Mucosa of stomach (tissue), 1 donor: Measurements from ENCODE around the gene ACAT1.
"Not testable (repeated sequence)": the region's sequence is repeated elsewhere in the genome, so short reads cannot be mapped to it uniquely, and the experiment has no call there.

Source experiments
- H3K27me3 ChIP-seq: one replicate; pipeline ENCODE4 v1.7.0; 2013; ENCODE audit warnings: mild to moderate bottlenecking, low read length; ENCODE audit not compliant: control insufficient read depth, insufficient read depth
- H3K36me3 ChIP-seq: one replicate; pipeline ENCODE4 v1.7.0; 2013; ENCODE audit warnings: low read length; ENCODE audit not compliant: control insufficient read depth, insufficient read depth
- H3K4me1 ChIP-seq: one replicate; pipeline ENCODE4 v1.7.0; 2013; ENCODE audit warnings: mild to moderate bottlenecking, low read length; ENCODE audit not compliant: control insufficient read depth, insufficient read depth
- H3K4me3 ChIP-seq: one replicate; pipeline ENCODE4 v1.7.0; 2013; ENCODE audit warnings: low read length
- H3K9ac ChIP-seq: one replicate; pipeline ENCODE4 v1.7.0; 2013; ENCODE audit warnings: mild to moderate bottlenecking, low read length, moderate library complexity
- H3K9me3 ChIP-seq: one replicate; pipeline ENCODE4 v1.7.0; 2013; ENCODE audit warnings: mild to moderate bottlenecking, low read length, moderate library complexity; ENCODE audit not compliant: control insufficient read depth
- donor health status: Pancreatic carcinoma.

Gene ACAT1

GRCh38 chr11:108160970-108161566 is 39.7 kb downstream of the ACAT1 start:
- Histone ChIP-seq H3K4me1 (no peaks in the 10 kb centered on the region), H3K27me3 (no peaks in the 10 kb centered on the region), H3K9ac (no peak overlapping the region), H3K4me3 (no peak overlapping the region), H3K36me3 (peaks cover 4% of the 10 kb centered on the region), H3K9me3 (no peaks in the 10 kb centered on the region)

GRCh38 chr11:108162878-108163277 is 41.5 kb downstream of the ACAT1 start:
- not testable (repeated sequence) for H3K9ac ChIP-seq, H3K36me3 ChIP-seq, H3K9me3 ChIP-seq, H3K4me3 ChIP-seq, H3K27me3 ChIP-seq, H3K4me1 ChIP-seq

GRCh38 chr11:108167624-108168023 is 46.3 kb downstream of the ACAT1 start:
- Histone ChIP-seq H3K4me3 (no peak overlapping the region), H3K4me1 (no peaks in the 10 kb centered on the region), H3K9me3 (no peaks in the 10 kb centered on the region), H3K9ac (no peak overlapping the region), H3K36me3 (no peaks in the 10 kb centered on the region), H3K27me3 (no peaks in the 10 kb centered on the region)

GRCh38 chr11:108170184-108170583 is 48.8 kb downstream of the ACAT1 start:
- Histone ChIP-seq H3K36me3 (no peaks in the 10 kb centered on the region), H3K4me1 (peaks cover 11% of the 10 kb centered on the region), H3K4me3 (no peak overlapping the region), H3K9ac (no peak overlapping the region), H3K27me3 (no peaks in the 10 kb centered on the region), H3K9me3 (no peaks in the 10 kb centered on the region)

GRCh38 chr11:108177570-108177969 is 56.2 kb downstream of the ACAT1 start:
- H3K36me3 ChIP-seq, result no peaks in the 10 kb centered on the region
- no peak overlapping the region for H3K9ac ChIP-seq
- H3K27me3 ChIP-seq, result no peaks in the 10 kb centered on the region

GRCh38 chr11:108193725-108194124 is 72.4 kb downstream of the ACAT1 start:
- no peaks in the 10 kb centered on the region for H3K36me3 ChIP-seq
- no peaks in the 10 kb centered on the region for H3K9me3 ChIP-seq
- H3K4me3 ChIP-seq, result no peak overlapping the region
- H3K4me1 ChIP-seq, result peaks cover 3% of the 10 kb centered on the region
- H3K9ac ChIP-seq, result no peak overlapping the region
- H3K27me3 ChIP-seq, result no peaks in the 10 kb centered on the region

More at GRCh38 chr11:108177570-108177969, 56.2 kb downstream of the ACAT1 start:
- Histone ChIP-seq H3K4me1 (peaks cover 11% of the 10 kb centered on the region), H3K9me3 (no peaks in the 10 kb centered on the region), H3K4me3 (no peak overlapping the region)

GRCh38 chr11:108196901-108197300 is 75.5 kb downstream of the ACAT1 start:
- Histone ChIP-seq H3K4me1 (peaks cover 19% of the 10 kb centered on the region), H3K9ac (no peak overlapping the region), H3K4me3 (no peak overlapping the region), H3K36me3 (no peaks in the 10 kb centered on the region), H3K9me3 (no peaks in the 10 kb centered on the region), H3K27me3 (no peaks in the 10 kb centered on the region)
